K562 (cell line): ENCODE results near the gene CCDC117. TPM values are rescaled to one million over a fixed set of nuclear protein-coding genes. Genes with fewer than 3 reads are reported as not detected.

ENCODE experiments used
- BCL6 ChIP-seq: fragments of 250-450 bp; sonication (Bioruptor Pico); IDR thresholded peaks from 2 replicates; pipeline ENCODE4 v1.4.0; 2020
- DPF2 ChIP-seq: fragments of 450-650 bp; IDR thresholded peaks from 2 replicates; pipeline ENCODE4 v1.6.1; 2016
- FOXA1 ChIP-seq: fragments of 450-650 bp; IDR thresholded peaks from 2 replicates; pipeline ENCODE4 v1.6.1; 2016; ENCODE audit warnings: mild to moderate bottlenecking, borderline replicate concordance
- KAT8 ChIP-seq: fragments of 450-650 bp; IDR thresholded peaks from 2 replicates; pipeline ENCODE4 v1.6.1; 2016; ENCODE audit warnings: low read depth, mild to moderate bottlenecking
- LARP7 ChIP-seq: fragments of 450-650 bp; IDR thresholded peaks from 2 replicates; pipeline ENCODE4 v1.6.1; 2016
- NR2C1 ChIP-seq, 2 experiments: fragments of 450-650 bp; IDR thresholded peaks; 2 replicates each; pipeline ENCODE4 v1.6.1; 2017; ENCODE audit warnings: mild to moderate bottlenecking in 2 of 2, antibody characterized with exemption in 1 of 2, inconsistent platforms in 1 of 2, missing compliant biosample characterization in 1 of 2, missing genetic modification characterization in 1 of 2
- POU5F1 ChIP-seq: fragments of 150-350 bp; IDR thresholded peaks from 2 replicates; pipeline ENCODE4 v1.6.1; 2014; ENCODE audit warnings: borderline replicate concordance, low read length, low read depth, mild to moderate bottlenecking; ENCODE audit not compliant: partially characterized antibody
- PPARD ChIP-seq: fragments of 250-450 bp; sonication (Bioruptor Pico); IDR thresholded peaks from 2 replicates; pipeline ENCODE4 v1.8.0; 2022; ENCODE audit warnings: inconsistent platforms, mild to moderate bottlenecking, moderate library complexity
- RBM14 ChIP-seq: fragments of 200-400 bp; formaldehyde crosslinking; IDR thresholded peaks from 2 replicates; pipeline ENCODE4 v1.6.1; 2018; ENCODE audit warnings: low read depth, mild to moderate bottlenecking, low read length, moderate library complexity, borderline replicate concordance; ENCODE audit not compliant: insufficient read depth
- RBM22 ChIP-seq: fragments of 200-400 bp; formaldehyde crosslinking; IDR thresholded peaks from 2 replicates; pipeline ENCODE4 v1.6.1; 2018; ENCODE audit warnings: low read length, low read depth; ENCODE audit not compliant: poor library complexity, severe bottlenecking
- SMARCC2 ChIP-seq: fragments of 450-650 bp; IDR thresholded peaks from 2 replicates; pipeline ENCODE4 v1.6.1; 2017; ENCODE audit warnings: antibody characterized with exemption, moderate library complexity, mild to moderate bottlenecking, low read depth
- TCF7L2 ChIP-seq: fragments of 150-350 bp; IDR thresholded peaks from 2 replicates; pipeline ENCODE4 v1.6.1; 2016; ENCODE audit warnings: low read depth, mild to moderate bottlenecking, low read length, moderate library complexity
- XRCC4 ChIP-seq: IDR thresholded peaks from one replicate; pipeline ENCODE4 v1.6.1; 2011; ENCODE audit not compliant: insufficient read depth, insufficient read length; ENCODE audit errors: extremely low read depth
- ZNF583 ChIP-seq: fragments of 250-450 bp; sonication (Bioruptor Pico); IDR thresholded peaks from 2 replicates; pipeline ENCODE4 v1.4.0; 2020
- ZNF79 ChIP-seq: fragments of 250-450 bp; sonication (Bioruptor Pico); IDR thresholded peaks from 2 replicates; pipeline ENCODE4 v1.4.0; 2020; ENCODE audit warnings: low read depth, mild to moderate bottlenecking, moderate library complexity
- polyA plus RNA-seq, 8 experiments: library from polyadenylated mRNA; depleted of rRNA in 4 of 8; stranded (reverse) in 5 of 8; unstranded in 3 of 8; fragments of >200 nt; fragmentation: Nextera tagmentation in 2 of 8; fragmentation: Illumina TruSeq in 1 of 8; extraction: Ambion mirVana in 2 of 8; extraction: Trizol in 1 of 8; gene quantifications; 2 replicates each; pipeline versions ENCODE4 v1.2.1 to v1.2.3, GENCODE V29; 2011 to 2014; ENCODE audit warnings: inconsistent platforms in 1 of 8, missing spikeins in 1 of 8
- total RNA-seq, 7 experiments: library from RNA; depleted of rRNA in 6 of 7; stranded (reverse); fragments of >200 nt in 6 of 7; fragmentation: Illumina TruSeq in 2 of 7; extraction: Trizol in 2 of 7; gene quantifications; 2 replicates each; pipeline versions ENCODE4 v1.2.1 to v1.2.3, GENCODE V29; 2011 to 2021; ENCODE audit warnings: low replicate concordance in 1 of 7
- TF ChIP-seq, protein P1 (sequence below), 2 experiments: fragments of 450-650 bp; IDR thresholded peaks; 2 replicates each; pipeline ENCODE4 v1.6.1; 2018; ENCODE audit warnings: mild to moderate bottlenecking in 2 of 2, low read depth in 1 of 2; ENCODE audit not compliant: partially characterized antibody in 2 of 2
- TF ChIP-seq, protein P2 (sequence below): fragments of 450-650 bp; IDR thresholded peaks from 2 replicates; pipeline ENCODE4 v1.6.1; 2016; ENCODE audit warnings: antibody characterized with exemption
- TF ChIP-seq, protein P3 (sequence below), 2 experiments: fragments of 450-650 bp in 1 of 2; sonication (generic) in 1 of 2; formaldehyde crosslinking in 1 of 2; IDR thresholded peaks in 1 of 2; conservative IDR thresholded peaks in 1 of 2; 2 replicates each; pipeline versions ENCODE4 v1.6.1 to v1.8.1; 2016 to 2023; ENCODE audit warnings: mild to moderate bottlenecking in 2 of 2, moderate library complexity in 2 of 2, inconsistent platforms in 1 of 2, missing genetic modification reagents in 1 of 2
- TF ChIP-seq, protein P4 (sequence below): sonication (generic); formaldehyde crosslinking; IDR thresholded peaks from 2 replicates; pipeline ENCODE4 v1.8.1; 2023; ENCODE audit warnings: mild to moderate bottlenecking, missing genetic modification reagents

Gene CCDC117
- total and polyA plus RNA-seq, 9 of the 15 experiments (the other 6 are each of a cell fraction or from before 2014, with no cell fraction given) = 5.7 to 23.3 (median 15.8) TPM

DNA sequence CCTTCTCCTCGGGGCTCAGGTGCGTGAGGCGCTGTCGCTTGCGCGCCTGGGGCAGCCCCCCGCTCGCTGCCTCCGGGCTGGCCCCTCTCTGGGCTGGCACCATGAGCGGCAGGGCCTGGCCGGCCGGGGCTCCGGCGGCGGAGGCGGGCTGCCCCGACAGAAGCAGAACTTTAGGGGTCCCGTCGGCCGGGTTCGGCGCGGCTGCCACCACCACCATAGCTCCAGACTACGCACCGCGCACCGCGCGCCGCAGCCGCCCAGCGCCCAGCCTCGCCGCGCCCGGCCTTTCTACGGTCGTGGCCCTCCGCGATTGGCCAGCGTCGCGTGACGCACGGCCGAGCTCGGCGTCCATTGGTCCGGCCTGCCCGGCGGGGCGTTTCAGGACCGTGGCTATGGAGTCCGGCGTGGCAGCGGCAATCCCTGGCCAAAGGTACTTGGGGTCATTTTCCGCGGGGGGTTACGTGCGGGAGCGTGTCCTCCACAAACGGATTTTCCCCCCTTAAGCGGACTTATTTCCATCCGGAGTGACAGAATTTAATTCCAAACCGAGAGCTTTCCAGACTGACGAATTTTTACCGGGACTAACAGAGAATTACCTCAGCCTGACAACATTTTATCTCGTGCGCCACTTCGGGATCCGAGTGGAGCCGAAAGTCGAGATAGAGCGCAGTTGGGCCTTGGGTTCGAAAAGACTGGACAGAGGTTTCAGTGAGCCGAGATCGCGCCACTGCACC, 28.0 kb downstream of the CCDC117 start, which contains the start of gene XBP1 (continued):
- TF ChIP-seq, protein P1, sequence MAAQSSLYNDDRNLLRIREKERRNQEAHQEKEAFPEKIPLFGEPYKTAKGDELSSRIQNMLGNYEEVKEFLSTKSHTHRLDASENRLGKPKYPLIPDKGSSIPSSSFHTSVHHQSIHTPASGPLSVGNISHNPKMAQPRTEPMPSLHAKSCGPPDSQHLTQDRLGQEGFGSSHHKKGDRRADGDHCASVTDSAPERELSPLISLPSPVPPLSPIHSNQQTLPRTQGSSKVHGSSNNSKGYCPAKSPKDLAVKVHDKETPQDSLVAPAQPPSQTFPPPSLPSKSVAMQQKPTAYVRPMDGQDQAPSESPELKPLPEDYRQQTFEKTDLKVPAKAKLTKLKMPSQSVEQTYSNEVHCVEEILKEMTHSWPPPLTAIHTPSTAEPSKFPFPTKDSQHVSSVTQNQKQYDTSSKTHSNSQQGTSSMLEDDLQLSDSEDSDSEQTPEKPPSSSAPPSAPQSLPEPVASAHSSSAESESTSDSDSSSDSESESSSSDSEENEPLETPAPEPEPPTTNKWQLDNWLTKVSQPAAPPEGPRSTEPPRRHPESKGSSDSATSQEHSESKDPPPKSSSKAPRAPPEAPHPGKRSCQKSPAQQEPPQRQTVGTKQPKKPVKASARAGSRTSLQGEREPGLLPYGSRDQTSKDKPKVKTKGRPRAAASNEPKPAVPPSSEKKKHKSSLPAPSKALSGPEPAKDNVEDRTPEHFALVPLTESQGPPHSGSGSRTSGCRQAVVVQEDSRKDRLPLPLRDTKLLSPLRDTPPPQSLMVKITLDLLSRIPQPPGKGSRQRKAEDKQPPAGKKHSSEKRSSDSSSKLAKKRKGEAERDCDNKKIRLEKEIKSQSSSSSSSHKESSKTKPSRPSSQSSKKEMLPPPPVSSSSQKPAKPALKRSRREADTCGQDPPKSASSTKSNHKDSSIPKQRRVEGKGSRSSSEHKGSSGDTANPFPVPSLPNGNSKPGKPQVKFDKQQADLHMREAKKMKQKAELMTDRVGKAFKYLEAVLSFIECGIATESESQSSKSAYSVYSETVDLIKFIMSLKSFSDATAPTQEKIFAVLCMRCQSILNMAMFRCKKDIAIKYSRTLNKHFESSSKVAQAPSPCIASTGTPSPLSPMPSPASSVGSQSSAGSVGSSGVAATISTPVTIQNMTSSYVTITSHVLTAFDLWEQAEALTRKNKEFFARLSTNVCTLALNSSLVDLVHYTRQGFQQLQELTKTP (IDR thresholded peaks at IDR 0.05; ENCODE audit: low read depth in 1 of 2, partially characterized antibody in 2 of 2) = peak; percentile 47 to 48
- TF ChIP-seq RBM14 (0 out of 2 replicates have a peak, but pooled peaks have one; percentile 47), FOXA1 (no peak), TCF7L2 (no peak), PPARD (no peak), NR2C1 (IDR thresholded peaks at IDR 0.05) (no peak), NR2C1 (tag; IDR thresholded peaks at IDR 0.05) (peak; percentile 41; the same call in 1 of the 2 replicates), ZNF79 (CRISPR knock-in tag) (no peak), KAT8 (no peak), ZNF583 (no peak), DPF2 (no peak), POU5F1 (no peak), BCL6 (CRISPR knock-in tag) (no peak), SMARCC2 (no peak), LARP7 (0 out of 2 replicates have a peak, but pooled peaks have one; percentile 21), RBM22 (peak; percentile 93), XRCC4 (no peak)
- TF ChIP-seq, protein P2, sequence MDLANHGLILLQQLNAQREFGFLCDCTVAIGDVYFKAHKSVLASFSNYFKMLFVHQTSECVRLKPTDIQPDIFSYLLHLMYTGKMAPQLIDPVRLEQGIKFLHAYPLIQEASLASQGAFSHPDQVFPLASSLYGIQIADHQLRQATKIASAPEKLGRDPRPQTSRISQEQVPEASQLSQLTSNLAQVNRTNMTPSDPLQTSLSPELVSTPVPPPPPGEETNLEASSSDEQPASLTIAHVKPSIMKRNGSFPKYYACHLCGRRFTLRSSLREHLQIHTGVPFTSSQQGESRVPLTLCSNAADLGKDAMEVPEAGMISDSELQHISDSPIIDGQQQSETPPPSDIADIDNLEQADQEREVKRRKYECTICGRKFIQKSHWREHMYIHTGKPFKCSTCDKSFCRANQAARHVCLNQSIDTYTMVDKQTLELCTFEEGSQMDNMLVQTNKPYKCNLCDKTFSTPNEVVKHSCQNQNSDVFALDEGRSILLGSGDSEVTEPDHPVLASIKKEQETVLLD = no peak
- TF ChIP-seq, protein P3, sequence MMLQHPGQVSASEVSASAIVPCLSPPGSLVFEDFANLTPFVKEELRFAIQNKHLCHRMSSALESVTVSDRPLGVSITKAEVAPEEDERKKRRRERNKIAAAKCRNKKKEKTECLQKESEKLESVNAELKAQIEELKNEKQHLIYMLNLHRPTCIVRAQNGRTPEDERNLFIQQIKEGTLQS (IDR thresholded peaks at IDR 0.05) = no peak
- TF ChIP-seq, protein P3 (CRISPR knock-in tag; conservative IDR thresholded peaks at IDR 0.05) = no peak
- TF ChIP-seq, protein P4, sequence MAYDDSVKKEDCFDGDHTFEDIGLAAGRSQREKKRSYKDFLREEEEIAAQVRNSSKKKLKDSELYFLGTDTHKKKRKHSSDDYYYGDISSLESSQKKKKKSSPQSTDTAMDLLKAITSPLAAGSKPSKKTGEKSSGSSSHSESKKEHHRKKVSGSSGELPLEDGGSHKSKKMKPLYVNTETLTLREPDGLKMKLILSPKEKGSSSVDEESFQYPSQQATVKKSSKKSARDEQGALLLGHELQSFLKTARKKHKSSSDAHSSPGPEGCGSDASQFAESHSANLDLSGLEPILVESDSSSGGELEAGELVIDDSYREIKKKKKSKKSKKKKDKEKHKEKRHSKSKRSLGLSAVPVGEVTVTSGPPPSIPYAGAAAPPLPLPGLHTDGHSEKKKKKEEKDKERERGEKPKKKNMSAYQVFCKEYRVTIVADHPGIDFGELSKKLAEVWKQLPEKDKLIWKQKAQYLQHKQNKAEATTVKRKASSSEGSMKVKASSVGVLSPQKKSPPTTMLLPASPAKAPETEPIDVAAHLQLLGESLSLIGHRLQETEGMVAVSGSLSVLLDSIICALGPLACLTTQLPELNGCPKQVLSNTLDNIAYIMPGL (CRISPR knock-in tag) = 0 out of 2 replicates have a peak, but pooled peaks have one; percentile 62
